GM21576 (cell line): ENCODE results near the gene C6orf141.
"Not testable (repeated sequence)": the region's sequence is repeated elsewhere in the genome, so short reads cannot be mapped to it uniquely, and the experiment has no call there.

Experiments used
- ATAC-seq: cut with Tn5 transposase; IDR thresholded peaks from one replicate; pipeline ENCODE4 v1.9.1; 2021; ENCODE audit warnings: mild to moderate bottlenecking, moderate library complexity; ENCODE audit not compliant: unreplicated experiment

The C6orf141 gene

GRCh38 chr6:49565855-49566254 lies 15.4 kb downstream of the C6orf141 start:
- ATAC-seq: no peak

GRCh38 chr6:49570474-49571079 lies 20.1 kb downstream of the C6orf141 start:
- no peak for ATAC-seq

- ATAC-seq: no peak
Observed at GRCh38 chr6:49576618-49577017, 26.1 kb downstream of the C6orf141 start.

GRCh38 chr6:49579649-49580048 lies 29.2 kb downstream of the C6orf141 start:
- ATAC-seq: no peak

GRCh38 chr6:49582529-49582928 lies 32.1 kb downstream of the C6orf141 start:
- ATAC-seq: no peak

GRCh38 chr6:49587262-49587661 lies 36.8 kb downstream of the C6orf141 start:
- not testable (repeated sequence) for ATAC-seq
